Activated CD8-positive, alpha-beta memory T cell treated with anti-CD3 and anti-CD28 coated beads for 48 hours (primary cell): ENCODE data around the gene SYNCRIP.
"Not testable (repeated sequence)": the region's sequence is repeated elsewhere in the genome, so short reads cannot be mapped to it uniquely, and the experiment has no call there.

Source experiments
- DNase-seq, 3 experiments: peaks; one replicate each; pipeline ENCODE4 v3.0.0-alpha.2; 2020; ENCODE audit warnings: low read depth in 2 of 3, low spot score in 2 of 3

Gene SYNCRIP

GRCh38 chr6:85670573-85670972 is 27.9 kb upstream of the SYNCRIP start:
- DNase-seq = no peak

- DNase-seq = no peak
Measured at GRCh38 chr6:85669735-85670194, 27.1 kb upstream of the SYNCRIP start.

DNA sequence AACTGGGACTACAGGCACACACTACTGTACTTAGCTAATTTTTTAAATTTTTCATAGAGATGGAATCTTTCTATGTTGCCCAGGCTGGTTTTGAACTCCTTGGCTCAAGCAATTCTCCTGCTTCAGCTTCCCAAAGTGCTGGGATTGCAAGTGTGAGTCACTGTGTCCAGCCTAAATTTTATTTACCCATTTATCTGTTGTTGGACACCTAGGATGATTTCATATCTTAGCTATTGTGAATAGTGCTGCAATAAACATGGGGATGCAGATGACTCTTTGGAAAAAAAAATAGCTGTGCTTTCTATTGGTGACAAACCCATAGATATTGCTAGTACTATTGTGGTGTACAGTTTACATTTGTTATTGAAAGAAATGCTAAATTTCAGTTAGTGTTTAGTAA is 19.6 kb upstream of the SYNCRIP start:
- DNase-seq = no peak

DNA sequence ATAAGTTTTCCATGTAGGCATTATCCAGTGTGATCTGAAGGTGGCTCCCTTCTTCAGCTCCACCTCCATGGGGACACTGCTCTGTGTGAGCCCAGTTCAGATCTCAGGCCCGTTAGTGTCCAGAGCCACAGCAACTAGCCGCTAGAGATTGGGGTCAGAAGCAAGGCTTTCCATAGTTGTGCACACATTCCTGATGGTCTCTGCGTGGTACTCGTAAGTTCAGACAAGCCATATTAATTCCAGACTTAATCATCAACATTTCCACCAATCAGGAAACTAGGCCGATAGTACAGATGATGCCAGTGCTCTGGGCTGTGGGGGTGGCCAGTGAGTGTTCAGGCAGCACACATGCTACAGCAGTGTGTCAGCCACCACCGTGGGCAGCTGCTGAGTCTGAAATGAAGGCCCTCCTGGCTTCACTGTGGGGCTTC is 17.5 kb upstream of the SYNCRIP start:
- no peak for DNase-seq

DNA sequence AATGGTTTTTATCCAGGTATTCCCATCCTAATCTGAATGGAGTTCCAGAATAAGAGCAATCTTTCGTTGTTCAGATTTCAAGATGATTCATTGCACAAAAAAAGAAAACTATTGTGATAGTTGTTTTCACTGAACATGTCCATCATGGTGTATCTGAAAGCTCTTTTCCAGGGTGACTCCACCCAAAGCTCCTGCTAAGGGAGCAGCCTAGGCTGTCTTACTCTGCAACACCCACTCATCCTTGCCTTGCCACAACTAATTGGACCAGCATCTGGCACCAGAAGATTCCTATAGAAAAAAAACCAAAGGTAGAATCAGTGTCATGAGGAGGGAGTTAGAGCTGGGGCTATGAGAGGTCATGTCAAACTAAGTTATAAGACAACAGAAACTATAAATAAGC is 7.9 kb upstream of the SYNCRIP start:
- no peak for DNase-seq

DNA sequence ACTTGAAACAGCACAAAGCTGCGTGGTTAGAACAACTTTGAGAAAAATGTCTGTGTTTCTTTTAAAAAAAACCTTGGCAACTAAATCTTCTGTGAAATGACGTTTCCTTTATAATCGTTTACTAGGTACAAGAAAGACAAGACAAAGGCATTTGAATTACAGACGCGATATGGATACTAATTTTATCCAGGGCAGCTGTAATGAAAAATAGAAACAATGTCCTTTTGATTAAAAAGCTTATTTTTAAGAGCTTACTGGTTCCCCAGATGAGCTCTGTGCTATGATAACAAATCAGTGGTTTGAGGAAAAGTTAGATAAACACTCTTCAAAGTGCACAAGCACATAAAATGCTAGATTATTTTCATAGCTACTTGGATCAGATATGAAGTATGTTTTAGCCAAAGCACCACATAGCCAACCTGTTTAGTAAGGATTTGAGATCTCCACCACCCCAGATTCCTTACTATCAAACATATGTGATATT is 1.6 kb upstream of the SYNCRIP start:
- DNase-seq = no peak

GRCh38 chr6:85643537-85644278 is 1.0 kb upstream of the SYNCRIP start:
- DNase-seq = peak; percentile 61 to 73 (median 61)

DNA sequence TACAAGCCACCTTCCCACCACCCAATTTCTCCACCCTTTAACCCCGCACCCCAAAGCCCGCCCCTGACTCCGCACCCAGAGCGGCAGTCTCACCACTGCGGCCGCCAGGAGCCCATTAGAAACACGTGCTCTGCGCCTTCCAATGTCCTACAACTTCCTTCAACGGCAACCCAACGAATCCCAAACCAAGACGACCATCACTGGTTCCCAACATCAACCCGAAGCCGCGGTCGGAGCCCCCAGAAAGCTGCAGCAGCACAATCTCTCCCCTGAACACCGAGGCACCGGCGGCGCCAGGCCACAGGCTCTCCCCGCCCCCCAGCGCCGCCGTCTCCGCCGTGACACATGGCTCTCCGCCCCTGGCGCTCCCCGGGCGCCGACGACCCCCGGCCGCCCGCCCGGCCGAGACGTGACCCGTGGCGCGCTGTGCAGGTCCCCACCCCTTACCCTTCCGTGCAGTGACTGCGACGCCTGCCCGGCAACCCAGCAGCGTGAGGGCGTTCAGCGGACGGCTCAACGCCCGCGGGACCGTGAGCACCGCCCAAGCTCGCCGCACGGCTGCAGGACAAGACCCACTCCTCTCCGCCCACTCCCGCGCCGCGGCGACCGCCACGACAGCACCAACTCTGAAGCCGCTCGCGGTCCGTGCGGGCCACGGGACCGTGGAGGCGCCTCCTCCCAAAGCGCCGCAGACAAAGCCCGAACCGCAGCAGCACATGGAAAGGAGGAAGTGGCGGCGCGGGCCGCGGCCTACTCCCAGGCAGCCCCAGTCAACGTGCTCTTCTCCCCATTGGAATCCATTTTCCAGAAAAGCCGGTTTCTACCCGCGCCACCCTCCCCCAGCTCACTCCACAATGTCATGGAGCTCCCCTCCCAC is 551 bp downstream of the SYNCRIP start:
- peak; percentile 9 to 32 (median 22) for DNase-seq

- DNase-seq = peak in 1 of 3 experiments; percentile 6
Measured at GRCh38 chr6:85641522-85641896, 1.2 kb downstream of the SYNCRIP start.

DNA sequence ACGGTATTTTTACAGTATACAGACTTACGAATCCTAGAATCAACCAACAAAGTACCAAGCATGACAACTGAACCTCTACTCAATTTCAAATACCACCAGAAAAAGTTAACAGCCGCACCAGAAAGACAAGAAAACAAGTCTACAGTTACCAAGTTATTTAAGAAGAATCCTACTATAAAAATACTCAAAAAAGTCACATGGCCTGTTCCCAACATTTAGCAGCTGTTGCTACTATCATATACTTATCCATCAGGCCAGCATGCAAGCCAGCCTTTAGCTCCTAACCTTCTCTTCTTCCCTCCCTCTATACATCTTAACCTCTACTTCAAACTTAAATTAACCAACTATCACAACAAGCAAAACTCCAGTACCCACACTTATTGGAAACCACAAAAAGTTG is 1.9 kb downstream of the SYNCRIP start:
- no peak for DNase-seq

GRCh38 chr6:85637579-85637978 is 5.1 kb downstream of the SYNCRIP start:
- no peak for DNase-seq

DNA sequence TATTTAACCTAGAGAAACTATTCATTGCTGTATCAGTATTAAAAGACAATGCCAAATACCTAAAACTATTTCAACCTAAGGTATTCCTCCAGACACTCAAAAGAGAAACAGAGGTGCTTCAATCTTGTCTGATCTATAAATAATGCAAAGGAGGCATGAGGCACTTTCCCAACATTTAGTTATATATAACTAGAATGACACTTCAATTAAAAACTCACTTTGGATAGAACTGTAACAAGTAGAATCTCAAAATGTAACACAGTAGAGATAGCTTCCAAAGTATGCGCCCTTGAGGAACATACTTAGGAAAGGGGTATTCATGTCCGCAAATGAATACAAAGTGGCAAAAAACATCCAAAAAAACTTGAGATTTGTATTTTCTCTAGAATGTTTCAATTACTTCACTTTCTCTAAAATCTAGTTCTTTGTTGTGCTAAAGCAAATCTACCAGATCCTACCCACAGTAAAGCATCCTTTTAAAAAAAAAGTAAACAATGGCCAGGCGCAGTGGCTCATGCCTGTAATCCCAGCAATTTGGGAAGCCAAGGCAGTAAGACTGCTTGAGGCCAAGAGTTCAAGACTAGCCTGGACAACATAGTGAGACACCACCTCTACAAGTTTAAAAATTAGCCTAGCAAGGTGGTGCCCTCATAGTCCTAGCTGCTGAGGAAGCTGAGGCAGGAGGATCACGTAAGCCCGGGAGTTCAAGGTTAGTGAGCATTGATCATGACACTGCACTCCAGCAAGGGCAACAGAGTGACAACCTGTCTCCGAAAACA is 10.3 kb downstream of the SYNCRIP start:
- no peak for DNase-seq

- DNase-seq = not testable (repeated sequence)
Measured at GRCh38 chr6:85631117-85631516, 11.6 kb downstream of the SYNCRIP start.

GRCh38 chr6:85628353-85628752 is 14.3 kb downstream of the SYNCRIP start:
- no peak for DNase-seq

DNA sequence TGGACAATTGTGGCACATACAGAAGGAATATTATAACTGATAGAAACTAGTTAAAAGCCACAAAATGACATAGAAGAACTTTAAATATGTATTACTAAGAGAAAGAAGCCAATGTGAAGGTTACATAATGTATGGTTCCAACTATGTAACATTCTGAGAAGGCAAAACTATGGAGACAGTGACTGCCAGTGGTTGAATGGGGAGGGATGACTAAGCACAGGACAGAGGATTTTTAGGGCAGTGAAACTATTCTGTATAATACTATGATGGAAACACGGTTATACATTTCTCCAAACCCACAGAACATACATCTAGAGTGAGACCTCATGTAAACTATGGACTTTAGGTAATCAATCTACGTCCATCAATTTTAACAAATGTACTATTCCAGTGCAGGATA is 22.4 kb downstream of the SYNCRIP start:
- DNase-seq = no peak

GRCh38 chr6:85614780-85615179 is 27.9 kb downstream of the SYNCRIP start:
- no peak for DNase-seq

GRCh38 chr6:85612690-85613474 is 29.8 kb downstream of the SYNCRIP start:
- no peak for DNase-seq

DNA sequence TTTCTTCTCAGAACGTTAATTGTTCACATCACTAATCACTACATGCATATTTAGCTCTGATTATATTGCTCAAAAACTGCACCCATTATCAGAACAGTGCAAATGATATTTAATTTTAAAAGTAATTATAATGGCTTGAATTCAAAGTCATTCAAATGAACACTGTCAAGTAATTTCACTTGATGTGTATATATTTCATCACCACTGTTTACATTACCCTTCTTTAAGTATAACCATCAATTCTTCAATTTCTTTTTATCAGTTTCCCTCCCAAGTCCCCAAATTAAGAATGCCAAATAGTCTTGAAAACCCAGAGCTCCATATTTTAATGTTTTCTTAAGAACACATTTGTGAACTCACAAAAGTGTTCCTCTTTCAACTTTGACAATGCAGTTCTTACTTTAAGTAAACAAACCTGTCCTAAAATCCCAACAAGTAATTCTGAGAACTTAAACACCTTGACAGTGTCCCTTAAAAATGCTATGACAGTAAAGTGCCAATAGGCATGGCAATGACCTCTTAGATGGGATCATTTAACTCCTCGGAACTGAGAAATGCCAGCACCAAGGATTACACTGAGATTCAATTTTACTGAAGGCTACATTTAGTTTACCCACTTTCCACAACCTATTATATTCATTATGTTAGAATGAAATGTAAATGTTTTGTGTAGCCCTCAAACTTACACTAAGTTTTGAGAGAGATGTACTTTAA is 32.3 kb downstream of the SYNCRIP start:
- no peak for DNase-seq

DNA sequence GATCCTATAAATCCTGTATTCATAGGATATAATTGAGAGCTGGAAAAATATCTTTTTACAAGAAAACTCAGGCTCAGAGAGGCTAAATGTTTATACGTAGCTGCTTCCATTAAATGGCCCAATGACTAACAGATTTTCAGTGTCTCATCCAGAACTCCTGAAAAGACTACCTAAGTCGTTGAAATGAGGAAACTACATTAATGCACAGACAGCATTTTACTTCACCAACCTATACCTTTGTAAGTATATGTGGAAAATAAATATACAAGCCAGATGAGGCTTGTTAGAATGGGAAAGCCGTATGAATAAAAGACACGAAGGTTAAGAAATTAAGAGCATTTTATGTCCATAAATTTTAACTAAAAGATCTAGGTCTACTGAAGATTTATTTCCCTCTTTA is 40.6 kb downstream of the SYNCRIP start:
- DNase-seq = no peak
